GM12875 (cell line): Measurements from ENCODE around the gene CXXC1.
"Not testable (repeated sequence)": the region's sequence is repeated elsewhere in the genome, so short reads cannot be mapped to it uniquely, and the experiment has no call there.

ENCODE experiments used
- H3K4me3 ChIP-seq: one replicate; pipeline ENCODE4 v1.5.1; 2011; ENCODE audit warnings: low read depth, low read length, control low read depth
- CTCF ChIP-seq: IDR thresholded peaks from 2 replicates; pipeline ENCODE4 v1.5.1; 2011; ENCODE audit warnings: low read depth, mild to moderate bottlenecking, control low read depth, inconsistent platforms, low read length, moderate library complexity, borderline replicate concordance; ENCODE audit not compliant: insufficient read depth

CXXC1 gene

GRCh38 chr18:50247561-50247960 is 39.9 kb downstream of the CXXC1 start:
- H3K4me3 ChIP-seq = no peak overlapping the region
- TF ChIP-seq CTCF = no peak

- H3K4me3 ChIP-seq = not testable (repeated sequence)
Observed at GRCh38 chr18:50241768-50242167, 45.7 kb downstream of the CXXC1 start.

GRCh38 chr18:50240080-50240563 is 47.4 kb downstream of the CXXC1 start:
- TF ChIP-seq CTCF = no peak
- H3K4me3 ChIP-seq = no peak overlapping the region

- no peak for TF ChIP-seq CTCF
- no peak overlapping the region for H3K4me3 ChIP-seq
Observed at GRCh38 chr18:50232419-50232818, 55.1 kb downstream of the CXXC1 start.
